OCI-LY7 (cell line): Measurements from ENCODE around the gene MEMO1. TPM values are rescaled to one million over a fixed set of nuclear protein-coding genes. Genes with fewer than 3 reads are reported as not detected.

Experiments
- Bru-seq: library from RNA; stranded (reverse); fragments of 400-500 nt; gene quantifications from one replicate; lab custom pipeline; 2021; lab: Mats Ljungman, UMichigan
- BruChase-seq, 2 experiments: library from RNA; stranded (reverse); fragments of 400-500 nt; gene quantifications; one replicate each; lab custom pipeline; 2021; lab: Mats Ljungman, UMichigan
- BruUV-seq: library from RNA; stranded (reverse); fragments of 400-500 nt; replicated peaks from 2 replicates; lab custom pipeline; 2021; lab: Mats Ljungman, UMichigan
- CTCF ChIA-PET: fragments of 300-600 bp; sonication (Branson Sonifier 250); formaldehyde crosslinking; loops from one replicate; lab custom pipeline; 2022; ENCODE audit warnings: antibody characterized with exemption; ENCODE audit not compliant: unreplicated experiment; lab: Charles Lee
- POLR2A ChIA-PET: fragments of 300-600 bp; sonication (Branson Sonifier 250); formaldehyde crosslinking; loops from one replicate; lab custom pipeline; 2022; ENCODE audit warnings: antibody characterized with exemption; lab: Charles Lee
- DNase-seq: peaks from one replicate; pipeline ENCODE4 v3.0.0-alpha.2; 2015; ENCODE audit warnings: low spot score
- H2AFZ ChIP-seq: fragments of 200-600 bp; sonication (generic), shearing (Covaris generic); 2 replicates; pipeline ENCODE4 v1.6.1; 2014; ENCODE audit warnings: mild to moderate bottlenecking, antibody characterized with exemption, low read length, moderate library complexity
- H3K27ac ChIP-seq: fragments of 200-600 bp; sonication (generic); 2 replicates; pipeline ENCODE4 v1.5.1; 2014; ENCODE audit warnings: mixed run types, low read depth, mild to moderate bottlenecking, moderate library complexity, low read length, inconsistent platforms; ENCODE audit not compliant: poor library complexity, severe bottlenecking
- H3K36me3 ChIP-seq: fragments of 200-600 bp; sonication (generic); 2 replicates; pipeline ENCODE4 v1.6.1; 2014; ENCODE audit warnings: mild to moderate bottlenecking, antibody characterized with exemption, low read length, moderate library complexity, mixed read lengths; ENCODE audit not compliant: insufficient read depth
- H3K4me1 ChIP-seq: fragments of 200-600 bp; sonication (generic); 2 replicates; pipeline ENCODE4 v1.5.1; 2014; ENCODE audit warnings: mild to moderate bottlenecking, low read length; ENCODE audit not compliant: insufficient read depth, poor library complexity, severe bottlenecking
- H3K4me2 ChIP-seq: fragments of 200-600 bp; sonication (generic); 2 replicates; pipeline ENCODE4 v1.6.1; 2014; ENCODE audit warnings: mild to moderate bottlenecking, low read length
- H3K4me3 ChIP-seq: fragments of 200-600 bp; sonication (generic); 2 replicates; pipeline ENCODE4 v1.5.1; 2014; ENCODE audit warnings: mild to moderate bottlenecking, low read depth, low read length; ENCODE audit not compliant: poor library complexity, severe bottlenecking
- H3K79me2 ChIP-seq: fragments of 200-600 bp; sonication (generic); 2 replicates; pipeline ENCODE4 v1.6.1; 2016; ENCODE audit warnings: low read depth, mild to moderate bottlenecking, low read length, moderate library complexity, mixed read lengths; ENCODE audit not compliant: insufficient read depth
- H3K9me2 ChIP-seq: fragments of 200-600 bp; sonication (generic); 2 replicates; pipeline ENCODE4 v1.6.1; 2016; ENCODE audit warnings: mild to moderate bottlenecking, low read length, mixed read lengths; ENCODE audit not compliant: insufficient read depth
- H3K9me3 ChIP-seq: fragments of 200-600 bp; sonication (generic); 2 replicates; pipeline ENCODE4 v1.6.1; 2014; ENCODE audit warnings: mild to moderate bottlenecking, mixed run types, low read length, mixed read lengths
- H4K20me1 ChIP-seq: fragments of 200-600 bp; sonication (generic); 2 replicates; pipeline ENCODE4 v1.6.1; 2014; ENCODE audit warnings: mild to moderate bottlenecking, antibody characterized with exemption, low read length, moderate library complexity, mixed read lengths; ENCODE audit not compliant: insufficient read depth
- EZH2phosphoT487 ChIP-seq: fragments of 200-600 bp; sonication (generic); IDR thresholded peaks from 2 replicates; pipeline ENCODE4 v1.6.1; 2018; ENCODE audit warnings: low read depth, borderline replicate concordance, mild to moderate bottlenecking, mixed run types, antibody characterized with exemption, low read length, moderate library complexity, mixed read lengths
- intact Hi-C: fragments of 100-400 bp; cut with micrococcal nuclease; formaldehyde crosslinking; loops from one replicate; pipeline ENCODE4 v1.10.0; 2022; ENCODE audit not compliant: unreplicated experiment
- long read RNA-seq: library from polyadenylated mRNA; stranded (forward); transcript quantifications from one replicate; pipeline ENCODE4 v2.0.0, GENCODE V29; 2022
- total RNA-seq, 2 experiments: library from RNA; depleted of rRNA in 1 of 2; stranded (reverse); fragments of >200 nt in 1 of 2; shearing (Covaris generic) in 1 of 2; gene quantifications; 2 replicates each; pipeline ENCODE4 v1.2.3, GENCODE V29; 2014 to 2022
- TF ChIP-seq, protein P1 (sequence below): fragments of 200-600 bp; sonication (generic); conservative IDR thresholded peaks from 2 replicates; pipeline ENCODE4 v1.5.1; 2014; ENCODE audit warnings: mild to moderate bottlenecking, antibody characterized with exemption, low read length, moderate library complexity, mixed read lengths

MEMO1 gene
- total RNA-seq (2014; rRNA removed; shearing (Covaris generic)) (24.0 and 27.1 TPM in 2 replicates), total RNA-seq (2022) (52.4 and 54.0 TPM in 2 replicates), Bru-seq, nascent RNA (percentile 90 among the genes with signal in this experiment), BruChase-seq, experiment 1, labeled RNA remaining after a 6-hour chase (percentile 85 among the genes with signal in this experiment), BruChase-seq, experiment 2, labeled RNA remaining after a 2-hour chase (percentile 85 among the genes with signal in this experiment)
- long read RNA-seq, full-length matches to known transcripts, result 24 of 37 reads
- long read RNA-seq, partial matches to known transcripts, result 5 of 37 reads
- long read RNA-seq, other reads (novel, unspliced or antisense), result 8 of 37 reads

DNA sequence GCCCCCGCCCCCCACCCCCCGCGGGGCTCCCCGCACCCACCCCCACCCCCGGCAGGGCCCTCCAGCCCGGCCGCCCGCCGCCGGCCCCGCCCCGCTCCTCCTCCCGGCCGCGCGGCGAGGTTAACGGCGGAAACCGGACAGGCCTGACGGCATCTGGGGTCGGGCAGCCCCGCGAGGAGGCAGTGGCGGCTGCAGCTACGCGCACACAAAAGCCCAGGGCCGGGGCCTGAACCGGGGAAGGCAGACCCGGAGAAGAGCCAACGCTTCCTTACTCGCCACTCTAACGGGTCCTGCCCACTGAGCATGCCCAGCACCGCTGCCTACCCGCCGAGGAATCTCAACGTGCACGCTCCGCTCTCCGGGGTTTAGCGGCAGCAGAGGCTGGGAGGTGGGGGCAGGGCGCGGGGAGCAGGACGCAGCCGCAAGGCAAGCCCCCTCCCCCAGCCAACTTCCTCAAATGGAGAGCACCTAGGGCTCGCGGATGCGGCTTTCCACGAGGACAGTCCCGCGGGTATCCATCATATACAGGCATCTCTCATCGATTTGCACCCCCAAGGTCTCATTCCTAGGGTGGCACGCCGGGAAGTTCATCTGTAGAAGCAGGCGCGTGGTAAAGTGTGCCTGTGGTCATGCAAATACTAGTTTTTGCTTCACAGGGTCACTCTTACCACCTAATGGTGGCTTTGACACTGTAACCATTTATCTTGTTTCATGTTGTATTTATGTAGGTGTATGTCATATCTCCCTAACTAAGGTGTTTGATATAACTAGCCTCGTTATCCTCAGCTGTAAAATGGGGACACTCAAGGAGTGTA lies at the start of gene MEMO1:
Gene MEMO1, minus strand, starts transcription at position 339 of the 815 bp plus-strand sequence. CDS start 761 bp downstream, outside the sequence.
- Histone ChIP-seq H4K20me1 (peaks cover 25% of the 10 kb centered on the region), H3K9me2 (no peaks in the 10 kb centered on the region), H3K9me3 (no peaks in the 10 kb centered on the region), H3K4me3 (peak within 1 kb of the TSS; percentile 100), H3K4me2 (peak within 1 kb of the TSS; percentile 88), H3K4me1 (peaks cover 28% of the 10 kb centered on the region), H2AFZ (peak within 1 kb of the TSS; percentile 89), H3K36me3 (peaks cover 13% of the 10 kb centered on the region), H3K27ac (peak within 1 kb of the TSS; percentile 90), H3K79me2 (peaks cover 42% of the 10 kb centered on the region)
- DNase-seq, result peak; percentile 98
- TF ChIP-seq EZH2phosphoT487, result no peak
- TF ChIP-seq, protein P1, sequence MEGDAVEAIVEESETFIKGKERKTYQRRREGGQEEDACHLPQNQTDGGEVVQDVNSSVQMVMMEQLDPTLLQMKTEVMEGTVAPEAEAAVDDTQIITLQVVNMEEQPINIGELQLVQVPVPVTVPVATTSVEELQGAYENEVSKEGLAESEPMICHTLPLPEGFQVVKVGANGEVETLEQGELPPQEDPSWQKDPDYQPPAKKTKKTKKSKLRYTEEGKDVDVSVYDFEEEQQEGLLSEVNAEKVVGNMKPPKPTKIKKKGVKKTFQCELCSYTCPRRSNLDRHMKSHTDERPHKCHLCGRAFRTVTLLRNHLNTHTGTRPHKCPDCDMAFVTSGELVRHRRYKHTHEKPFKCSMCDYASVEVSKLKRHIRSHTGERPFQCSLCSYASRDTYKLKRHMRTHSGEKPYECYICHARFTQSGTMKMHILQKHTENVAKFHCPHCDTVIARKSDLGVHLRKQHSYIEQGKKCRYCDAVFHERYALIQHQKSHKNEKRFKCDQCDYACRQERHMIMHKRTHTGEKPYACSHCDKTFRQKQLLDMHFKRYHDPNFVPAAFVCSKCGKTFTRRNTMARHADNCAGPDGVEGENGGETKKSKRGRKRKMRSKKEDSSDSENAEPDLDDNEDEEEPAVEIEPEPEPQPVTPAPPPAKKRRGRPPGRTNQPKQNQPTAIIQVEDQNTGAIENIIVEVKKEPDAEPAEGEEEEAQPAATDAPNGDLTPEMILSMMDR, result 0 out of 2 replicates have a peak, but pooled peaks have one; percentile 10
- ChIA-PET CTCF (no interaction called here), POLR2A (interaction anchor here (0.5 to 1.1 kb wide), 5 partner anchors 15 to 636 kb away, joined by 3 to 7 read pairs (median 4); partner anchors contain the start of gene DPY30)
- intact Hi-C loops, result loop anchor here (1.0 to 2.0 kb wide), 3 partner anchors 28 to 154 kb away; partner anchors contain the start of genes DPY30, SLC30A6 and SPAST
- no TSS peak for BruUV-seq

GRCh38 chr2:32060266-32060665 lies 49.5 kb upstream of the MEMO1 start:
- BruUV-seq, result no TSS peak

More at GRCh38 chr2:32060266-32060665, 49.5 kb upstream of the MEMO1 start:
- Histone ChIP-seq H3K9me3 (no peaks in the 10 kb centered on the region), H4K20me1 (no peaks in the 10 kb centered on the region), H3K4me2 (no peak overlapping the region), H3K4me3 (no peak overlapping the region), H3K27ac (no peak overlapping the region), H3K79me2 (peaks cover 11% of the 10 kb centered on the region), H3K36me3 (no peaks in the 10 kb centered on the region), H2AFZ (no peak overlapping the region), H3K9me2 (no peaks in the 10 kb centered on the region), H3K4me1 (peaks cover 17% of the 10 kb centered on the region)
- ChIA-PET CTCF (no interaction called here), POLR2A (interaction anchor here (0.6 kb wide), 1 partner anchor 23 kb away, joined by 3 read pairs; no protein-coding TSS in a partner anchor)
- TF ChIP-seq, protein P1, result no peak
- no peak for TF ChIP-seq EZH2phosphoT487
- no peak for DNase-seq
- intact Hi-C loops, result loop anchor here (5.0 kb wide), 1 partner anchor 1537 kb away; the partner anchor contains the start of gene FAM98A
